Stimulated activated CD8-positive, alpha-beta memory T cell treated with anti-CD3 and anti-CD28 coated beads, Interleukin-15, amount 100 ng/mL, for 1 hour (primary cell): ENCODE results near the gene VSIG8.

Experiments
- DNase-seq: peaks from one replicate; pipeline ENCODE4 v3.0.0-alpha.2; 2020; ENCODE audit warnings: low read depth

VSIG8 gene

GRCh38 chr1:159883134-159883533 lies 20.7 kb upstream of the VSIG8 start:
- no peak for DNase-seq

- DNase-seq, result no peak
Observed at GRCh38 chr1:159882527-159882862, 20.0 kb upstream of the VSIG8 start.

GRCh38 chr1:159881622-159882526 lies 19.4 kb upstream of the VSIG8 start:
- no peak for DNase-seq

- no peak for DNase-seq
Observed at GRCh38 chr1:159880430-159880829, 18.0 kb upstream of the VSIG8 start.

GRCh38 chr1:159879977-159880376 lies 17.5 kb upstream of the VSIG8 start:
- no peak for DNase-seq

- no peak for DNase-seq
Observed at GRCh38 chr1:159879136-159879535, 16.7 kb upstream of the VSIG8 start.

- DNase-seq, result no peak
Observed at GRCh38 chr1:159877695-159878444, 15.4 kb upstream of the VSIG8 start.

- no peak for DNase-seq
Observed at GRCh38 chr1:159873530-159874143, 11.2 kb upstream of the VSIG8 start.

GRCh38 chr1:159872891-159873290 lies 10.4 kb upstream of the VSIG8 start:
- no peak for DNase-seq

GRCh38 chr1:159870704-159871103 lies 8.2 kb upstream of the VSIG8 start:
- no peak for DNase-seq

- DNase-seq, result no peak
Observed at GRCh38 chr1:159869607-159870006, 7.2 kb upstream of the VSIG8 start.

GRCh38 chr1:159869173-159869572 lies 6.7 kb upstream of the VSIG8 start:
- DNase-seq, result no peak

- DNase-seq, result no peak
Observed at GRCh38 chr1:159868766-159869165, 6.3 kb upstream of the VSIG8 start.

- DNase-seq, result no peak
Observed at GRCh38 chr1:159867664-159868026, 5.2 kb upstream of the VSIG8 start.

GRCh38 chr1:159866905-159867663 lies 4.6 kb upstream of the VSIG8 start:
- DNase-seq, result no peak

GRCh38 chr1:159866066-159866465 lies 3.6 kb upstream of the VSIG8 start:
- no peak for DNase-seq

GRCh38 chr1:159864262-159864661 lies 1.8 kb upstream of the VSIG8 start:
- DNase-seq, result no peak

- no peak for DNase-seq
Observed at GRCh38 chr1:159862031-159862430, 426 bp downstream of the VSIG8 start.

- no peak for DNase-seq
Observed at GRCh38 chr1:159861218-159861617, 1.2 kb downstream of the VSIG8 start.

GRCh38 chr1:159860456-159860855 lies 2.0 kb downstream of the VSIG8 start:
- DNase-seq, result no peak

GRCh38 chr1:159859767-159860322 lies 2.6 kb downstream of the VSIG8 start:
- no peak for DNase-seq

GRCh38 chr1:159857889-159858288 lies 4.6 kb downstream of the VSIG8 start:
- no peak for DNase-seq
